GM10266 (cell line): ENCODE data around the gene CLMN.

ENCODE experiments used
- DNase-seq: peaks from one replicate; pipeline ENCODE4 v3.0.0; 2012; ENCODE audit errors: extremely low spot score
- CTCF ChIP-seq: IDR thresholded peaks from 2 replicates; pipeline ENCODE4 v1.5.1; 2012; ENCODE audit warnings: mild to moderate bottlenecking, low read depth; ENCODE audit not compliant: control insufficient read depth, insufficient read depth; ENCODE audit errors: missing control alignments

The CLMN gene

DNA sequence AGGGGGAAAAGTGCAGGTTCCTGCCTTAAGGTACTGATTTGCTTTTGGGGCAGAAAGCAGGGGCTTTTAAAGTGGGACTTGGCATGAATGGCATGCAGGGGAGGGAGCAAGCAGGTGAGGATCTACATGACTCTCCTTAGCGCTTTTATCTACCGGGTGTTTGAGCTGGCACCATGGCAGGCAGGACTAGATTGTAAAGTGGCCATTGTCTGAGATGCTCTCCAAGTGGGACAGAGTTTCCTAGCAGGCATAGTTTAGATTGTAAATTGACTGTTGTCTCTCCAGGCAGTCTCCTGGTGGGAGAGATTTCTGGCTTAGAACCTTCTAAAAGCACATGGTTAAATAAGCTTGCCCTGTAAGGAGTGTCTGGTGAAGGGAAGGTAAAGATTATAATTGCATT, 157.1 kb downstream of the CLMN start:
- TF ChIP-seq CTCF, result no peak
- no peak for DNase-seq

DNA sequence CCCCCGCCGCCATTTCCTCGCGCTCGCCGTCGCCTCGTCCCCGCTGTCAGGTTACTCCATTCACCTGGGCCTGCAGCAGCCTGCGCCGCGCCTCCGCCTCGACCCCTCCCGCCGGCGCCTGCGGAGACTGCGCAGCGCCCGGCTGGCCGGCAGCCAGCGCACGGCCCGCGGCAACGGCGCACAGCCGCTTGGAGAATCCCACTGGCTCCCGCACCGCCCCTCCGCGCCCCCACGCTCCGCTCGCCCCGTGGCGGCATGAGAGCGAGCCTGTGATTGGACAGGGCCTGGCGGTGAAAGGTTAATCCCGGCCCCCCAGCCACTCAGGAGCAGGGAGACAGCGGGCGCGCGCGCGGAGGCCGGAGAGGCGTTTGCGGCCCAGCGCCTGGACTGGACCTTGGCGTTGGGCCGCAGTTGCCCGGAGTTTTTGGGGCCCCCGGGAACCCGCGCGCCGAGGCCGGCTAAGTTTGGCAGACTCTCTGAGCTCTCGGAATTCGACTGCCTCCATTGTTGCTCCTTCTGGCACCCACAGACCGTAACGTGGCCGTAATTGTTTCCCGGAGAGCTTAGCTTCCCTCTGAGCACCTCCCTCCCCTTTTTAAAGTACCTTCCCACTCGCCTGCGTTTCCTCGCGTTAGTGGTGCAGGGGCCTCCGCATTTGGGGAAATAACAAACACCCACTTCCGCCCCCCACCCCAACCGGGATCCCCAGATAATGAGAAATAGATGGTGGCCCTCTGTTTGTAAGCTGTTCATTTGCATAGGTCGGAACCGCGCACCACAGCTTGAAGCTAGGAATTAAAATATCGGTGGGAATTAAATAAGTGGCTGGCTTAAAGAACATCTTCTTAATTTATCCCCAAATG, 162.2 kb downstream of the CLMN start, which contains the start of gene DICER1:
Gene DICER1, minus strand, starts transcription at position 203 of the 863 bp plus-strand sequence. CDS start 24,071 bp downstream, outside the sequence.
- no peak for TF ChIP-seq CTCF

DNA sequence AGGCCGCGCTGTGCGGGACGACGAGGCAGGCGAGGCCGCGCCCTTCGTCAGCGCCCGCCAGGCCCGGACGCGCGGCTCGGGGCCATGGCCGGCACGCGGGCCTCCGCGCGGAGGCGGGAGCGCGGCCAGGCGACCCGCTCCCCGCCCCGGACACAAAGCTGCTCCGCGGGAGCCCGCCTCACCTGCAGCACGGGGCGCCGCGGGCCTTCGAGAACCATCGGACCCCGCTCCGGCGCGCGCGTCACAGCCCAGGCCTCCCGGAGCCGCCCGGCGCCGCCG, 162.7 kb downstream of the CLMN start:
- DNase-seq, result no peak
- TF ChIP-seq CTCF, result no peak

More for the DNA sequence above, 162.2 kb downstream of the CLMN start, which contains the start of gene DICER1:
- DNase-seq, result peak; percentile 99

DNA sequence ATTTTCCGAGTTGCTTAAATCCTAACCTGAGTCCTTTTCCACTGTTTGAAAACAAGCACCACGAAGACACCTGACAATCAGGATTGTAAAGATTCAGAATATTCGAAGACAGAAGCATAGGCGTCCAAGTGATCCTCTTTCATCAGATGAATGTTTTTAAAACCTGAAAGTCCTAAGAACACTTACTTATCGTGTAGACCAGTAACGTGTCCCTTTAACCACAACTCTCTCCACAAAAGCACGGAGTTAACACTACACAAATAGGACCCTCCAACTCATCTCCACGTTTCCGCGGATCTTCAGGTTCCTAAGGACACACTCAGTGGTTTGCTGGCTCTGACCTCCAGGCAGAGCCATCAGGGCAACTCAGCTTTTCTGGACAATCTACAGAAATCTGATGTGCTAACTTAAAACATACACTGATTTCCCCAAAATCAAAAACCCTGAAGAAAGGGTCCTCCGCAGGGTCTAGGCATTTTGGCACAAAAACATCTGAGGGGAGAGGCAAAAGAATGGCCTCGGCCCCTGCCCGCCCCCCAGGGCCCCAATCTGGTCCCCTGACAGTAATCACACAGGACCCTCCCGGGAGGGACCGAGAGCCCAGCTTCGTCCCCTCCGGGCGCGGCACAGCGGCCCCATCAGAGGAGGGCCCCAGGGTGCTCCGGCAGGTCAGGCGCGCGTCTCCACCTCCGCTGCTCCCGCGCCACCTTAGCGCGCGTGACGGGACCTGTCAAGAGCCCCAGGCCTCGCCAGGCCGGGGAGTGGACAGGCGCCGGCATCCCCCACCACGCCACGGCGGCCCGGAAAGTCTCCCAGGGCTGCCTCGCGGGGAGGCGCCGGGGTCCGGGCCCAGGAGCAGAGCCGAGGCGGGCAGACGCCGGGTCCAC, 163.3 kb downstream of the CLMN start:
- DNase-seq, result peak; percentile 35
- no peak for TF ChIP-seq CTCF

DNA sequence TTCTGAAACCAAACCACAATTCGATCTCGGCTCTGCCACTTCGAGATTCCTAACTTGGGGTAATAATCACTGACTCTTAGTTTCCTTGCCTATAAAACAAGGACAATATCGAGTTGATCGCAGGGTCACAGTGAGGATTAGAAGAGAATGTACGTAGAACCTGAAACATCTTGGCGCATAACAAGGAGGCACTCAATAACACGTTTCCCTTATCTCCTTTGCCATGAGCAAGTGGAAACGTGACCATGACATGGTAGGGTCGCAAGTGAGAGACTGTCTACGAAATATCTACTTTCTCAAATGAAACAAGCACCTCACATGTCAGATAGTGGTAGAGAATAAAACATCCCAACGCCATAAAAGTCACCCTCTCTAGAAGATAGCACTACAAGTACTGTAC, 164.7 kb downstream of the CLMN start:
- DNase-seq, result no peak
- TF ChIP-seq CTCF, result no peak

- TF ChIP-seq CTCF, result no peak
- DNase-seq, result no peak
Observed at GRCh38 chr14:95153866-95154265, 165.8 kb downstream of the CLMN start.

GRCh38 chr14:95151561-95151960, 168.1 kb downstream of the CLMN start:
- TF ChIP-seq CTCF, result no peak
- no peak for DNase-seq
